B cell (primary cell): ENCODE results near the gene TBX21. TPM values are rescaled to one million over a fixed set of nuclear protein-coding genes. Genes with fewer than 3 reads are reported as not detected.
A peak's percentile ranks its signal among the peaks of the same experiment; 100 is the strongest.

Source experiments
- ATAC-seq: fragments of 200-7000 bp; cut with Tn5 transposase; one replicate; pipeline ENCODE4 v1.10.0; 2021; ENCODE audit warnings: low read depth, mild to moderate bottlenecking, moderate number of reproducible peaks, moderate library complexity
- CTCF ChIA-PET: fragments of 350-600 bp; sonication (Branson Sonifier 250); formaldehyde crosslinking; loops from one replicate; lab custom pipeline; 2021; ENCODE audit warnings: antibody characterized with exemption, inconsistent platforms; lab: Charles Lee
- POLR2A ChIA-PET: fragments of 350-600 bp; sonication (Branson Sonifier 250); formaldehyde crosslinking; loops from one replicate; lab custom pipeline; 2021; ENCODE audit warnings: antibody characterized with exemption; lab: Charles Lee
- DNase-seq: peaks from one replicate; pipeline ENCODE4 v3.0.0; 2013
- H2AFZ ChIP-seq: 2 replicates; pipeline ENCODE4 v1.6.1; 2012; ENCODE audit warnings: mild to moderate bottlenecking, low read depth, low read length; ENCODE audit not compliant: insufficient read depth, poor library complexity, severe bottlenecking
- H3K27ac ChIP-seq, 2 donors: 1 replicate in 1 of 2; 2 replicates in 1 of 2; pipeline ENCODE4 v1.5.1; 2012 to 2013; ENCODE audit warnings: low read length in 2 of 2, mild to moderate bottlenecking in 2 of 2, moderate library complexity in 1 of 2
- H3K27me3 ChIP-seq, 4 experiments: fragments of 200-600 bp in 1 of 4; sonication (generic) in 1 of 4; replicated peaks in 1 of 4; 1 replicate in 2 of 4; 2 replicates in 2 of 4; pipeline versions ENCODE4 v1.6.1 to v1.7.0; 2013 to 2016; ENCODE audit warnings: low read length in 3 of 4, mild to moderate bottlenecking in 2 of 4, mixed read lengths in 1 of 4, moderate library complexity in 1 of 4; ENCODE audit not compliant: insufficient read depth in 4 of 4, control insufficient read depth in 3 of 4; ENCODE audit errors: control extremely low read depth in 1 of 4
- H3K36me3 ChIP-seq, 2 experiments: replicated peaks in 1 of 2; 1 replicate in 1 of 2; 2 replicates in 1 of 2; pipeline versions ENCODE4 v1.6.1 to v1.7.1; 2013; ENCODE audit warnings: low read length in 1 of 2; ENCODE audit not compliant: insufficient read depth in 2 of 2, control insufficient read depth in 1 of 2; ENCODE audit errors: control extremely low read depth in 1 of 2, extremely low read depth in 1 of 2
- H3K4me1 ChIP-seq, 2 donors: fragments of 200-600 bp in 1 of 2; sonication (generic) in 1 of 2; 1 replicate in 1 of 2; 2 replicates in 1 of 2; pipeline versions ENCODE4 v1.5.1 to v1.6.1; 2013 to 2017; ENCODE audit warnings: low read length in 2 of 2; ENCODE audit not compliant: control insufficient read depth in 2 of 2, insufficient read depth in 2 of 2
- H3K4me2 ChIP-seq: replicated peaks from 2 replicates; pipeline ENCODE3; 2012; ENCODE audit warnings: mild to moderate bottlenecking, low read depth, low read length; ENCODE audit not compliant: poor library complexity, severe bottlenecking
- H3K4me3 ChIP-seq, 5 experiments: fragments of 200-600 bp in 1 of 5; sonication (generic) in 1 of 5; 1 replicate in 3 of 5; 2 replicates in 2 of 5; pipeline versions ENCODE4 v1.5.1 to v1.7.0; 2011 to 2016; ENCODE audit warnings: low read length in 4 of 5, mild to moderate bottlenecking in 4 of 5, low read depth in 2 of 5, control low read depth in 1 of 5, moderate library complexity in 1 of 5; ENCODE audit not compliant: insufficient read depth in 1 of 5; ENCODE audit errors: control extremely low read depth in 1 of 5, extremely low read depth in 1 of 5
- H3K79me2 ChIP-seq: fragments of 200-600 bp; sonication (generic); one replicate; pipeline ENCODE4 v1.6.0; 2016; ENCODE audit warnings: low read length; ENCODE audit not compliant: control insufficient read depth, insufficient read depth
- H3K9ac ChIP-seq: fragments of 200-600 bp; sonication (generic); 2 replicates; pipeline ENCODE4 v1.6.1; 2017; ENCODE audit warnings: mild to moderate bottlenecking, low read length, moderate library complexity
- H3K9me3 ChIP-seq, 3 donors: one replicate each; pipeline versions ENCODE4 v1.6.1 to v1.7.1; 2013; ENCODE audit warnings: low read length in 2 of 3; ENCODE audit not compliant: control insufficient read depth in 2 of 3, insufficient read depth in 1 of 3; ENCODE audit errors: control extremely low read depth in 1 of 3
- H4K20me1 ChIP-seq: 2 replicates; pipeline ENCODE4 v1.6.0; 2012; ENCODE audit warnings: mild to moderate bottlenecking, low read length; ENCODE audit not compliant: insufficient read depth, control insufficient read depth, poor library complexity, severe bottlenecking
- H3K27ac Mint-ChIP-seq: one replicate; pipeline ENCODE4 v1.8.0; 2021; ENCODE audit warnings: mixed read lengths
- H3K27me3 Mint-ChIP-seq: one replicate; pipeline ENCODE4 v1.8.0; 2021; ENCODE audit warnings: mixed read lengths
- H3K4me1 Mint-ChIP-seq: one replicate; pipeline ENCODE4 v1.8.0; 2021; ENCODE audit warnings: mixed read lengths
- H3K4me3 Mint-ChIP-seq: one replicate; pipeline ENCODE4 v1.8.0; 2021; ENCODE audit warnings: mixed read lengths
- H3K9me3 Mint-ChIP-seq: one replicate; pipeline ENCODE4 v1.8.0; 2022; ENCODE audit warnings: mixed read lengths; ENCODE audit not compliant: insufficient read depth
- CTCF ChIP-seq: fragments of 200-600 bp; IDR thresholded peaks from one replicate; pipeline ENCODE4 v1.8.0; 2022; ENCODE audit warnings: antibody characterized with exemption, mild to moderate bottlenecking
- EZH2 ChIP-seq: IDR thresholded peaks from 2 replicates; pipeline ENCODE4 v1.6.1; 2012; ENCODE audit warnings: borderline replicate concordance, low read depth, mild to moderate bottlenecking, moderate library complexity, low read length; ENCODE audit not compliant: insufficient read depth, poor library complexity, severe bottlenecking
- WGBS: methylation state at CpG from one replicate; pipeline ENCODE4 v1.1.5; 2013; ENCODE audit warnings: missing lambda C conversion rate; ENCODE audit not compliant: insufficient coverage; 5-methylcytosine and 5-hydroxymethylcytosine counted together
- intact Hi-C: fragments of 100-400 bp; cut with micrococcal nuclease; formaldehyde crosslinking; loops from one replicate; pipeline ENCODE4 v1.10.0; 2022
- polyA plus RNA-seq: library from polyadenylated mRNA; depleted of rRNA; stranded (reverse); fragments of >200 nt; gene quantifications from 2 replicates; pipeline ENCODE4 v1.2.3, GENCODE V29; 2012
- total RNA-seq, 2 donors: library from RNA; stranded (reverse); fragments of 120-200 nt in 1 of 2; gene quantifications; 1 replicate in 1 of 2; 2 replicates in 1 of 2; pipeline versions ENCODE4 v1.2.3 to v1.2.4, GENCODE V29; 2013 to 2022

The TBX21 gene
- total and polyA plus RNA-seq, 2 donors (not counting 1 experiment from before 2014, with no cell fraction given) = 10.8 TPM

- no peaks in the 10 kb centered on the region for H3K9me3 ChIP-seq
- intact Hi-C loops = loop anchor here (2.0 kb wide), 1 partner anchor 41 kb away; the partner anchor contains the start of gene TBKBP1
- peaks cover 12% of the 10 kb centered on the region for H3K79me2 ChIP-seq
- peak overlapping the region; percentile 67 for H3K9ac ChIP-seq
- H3K36me3 ChIP-seq = no peaks in the 10 kb centered on the region
- H3K27me3 ChIP-seq = peaks cover 0 to 7% (median 2%) of the 10 kb centered on the region in 4 experiments
- CTCF ChIA-PET = interaction anchor here (0.5 to 2.8 kb wide), 5 partner anchors 10 to 110 kb away, joined by 3 to 12 read pairs (median 5); no protein-coding TSS in a partner anchor
- peak overlapping the region; percentile 86 for H3K27ac Mint-ChIP-seq
- ATAC-seq (peak; percentile 34), DNase-seq (peak; percentile 69)
- POLR2A ChIA-PET = interaction anchor here (1.1 kb wide), 1 partner anchor 964 kb away, joined by 3 read pairs; no protein-coding TSS in a partner anchor
- WGBS = 0% methylated on average over 3 of the region's 3 CpGs
- peak overlapping the region; percentile 91 for H3K4me2 ChIP-seq
- H4K20me1 ChIP-seq = no peaks in the 10 kb centered on the region
- no peaks in the 10 kb centered on the region for H3K27me3 Mint-ChIP-seq
- H3K4me1 Mint-ChIP-seq = peaks cover 61% of the 10 kb centered on the region
- H3K4me1 ChIP-seq = peaks cover 31 to 51% of the 10 kb centered on the region in 2 donors
- H2AFZ ChIP-seq = peak overlapping the region; percentile 85
- peak overlapping the region; percentile 98 for H3K4me3 Mint-ChIP-seq
- H3K27ac ChIP-seq = peak overlapping the region; percentile 45 to 52
- H3K9me3 Mint-ChIP-seq = no peaks in the 10 kb centered on the region
- TF ChIP-seq CTCF = peak; percentile 22
- TF ChIP-seq EZH2 = no peak
- H3K4me3 ChIP-seq = peak overlapping the region in 4 of 5 experiments; percentile 56 to 73 (median 64)
These were observed 2.5 kb downstream of the TBX21 start for GRCh38 chr17:47735536-47736011.
